Mucosa of descending colon (tissue), 3 donors: Measurements from ENCODE around the gene KLK1. TPM values are rescaled to one million over a fixed set of nuclear protein-coding genes. Genes with fewer than 3 reads are reported as not detected.

Experiments used
- total RNA-seq, 3 donors: library from RNA; stranded (reverse); fragmentation: NEBNext Ultra II Directional in 2 of 3; extraction: Animal tissue kit (Norgen Biotek cat#: 25700) in 2 of 3; gene quantifications; one replicate each; pipeline versions ENCODE4 v1.2.1 to v1.2.4, GENCODE V29; 2021 to 2023
- donor health status: DM: no; HTN: no; CAD: no; lungs with moderate emphysema.
- donor health status: DM: no; HTN: no; CAD: no.
- donor health status: DM: no; HTN: yes; CAD: no.

The KLK1 gene
- total RNA-seq, 3 donors from 2014 or later, result 29.3 to 130 (median 80.6) TPM

Other genes starting within 250 kb of the KLK1 start
- gene SYT3, start 183.9 kb downstream of the KLK1 start, total RNA-seq, result 1 to 10 TPM in 1 of 3 donors, under 1 TPM in 1, not detected in 1; 0.14 to 1.2 TPM
- under 1 TPM in 1 of 3 donors, not detected in 2; 0.41 TPM for gene C19orf81, start 174.3 kb downstream of the KLK1 start, total RNA-seq
- 1 to 10 TPM in 1 of 3 donors, under 1 TPM in 1, not detected in 1; 0.55 to 1.1 TPM for gene SHANK1, start 104.0 kb downstream of the KLK1 start, total RNA-seq
- 1 to 10 TPM; 1.4 to 7.2 (median 4.9) TPM for gene CLEC11A, start 100.4 kb downstream of the KLK1 start, total RNA-seq
- not detected for gene GPR32, start 53.3 kb downstream of the KLK1 start, total RNA-seq
- not detected for gene ACP4, start 33.4 kb downstream of the KLK1 start, total RNA-seq
- gene KLK15, start 9.8 kb upstream of the KLK1 start, total RNA-seq, result 1 to 10 TPM in 2 of 3 donors, under 1 TPM in 1; 0.92 to 3.3 (median 2.3) TPM
- 1 to 10 TPM; 3.7 to 9.0 (median 4.8) TPM for gene KLK3, start 31.1 kb upstream of the KLK1 start, total RNA-seq
- under 1 TPM in 1 of 3 donors, not detected in 2; 0.43 TPM for gene KLK2, start 49.7 kb upstream of the KLK1 start, total RNA-seq
- 1 to 10 TPM; 1.1 to 3.4 (median 1.4) TPM for gene KLK4, start 87.6 kb upstream of the KLK1 start, total RNA-seq
- gene KLK5, start 129.3 kb upstream of the KLK1 start, total RNA-seq, result not detected
- not detected for gene KLK6, start 145.8 kb upstream of the KLK1 start, total RNA-seq
- gene KLK7, start 160.1 kb upstream of the KLK1 start, total RNA-seq, result not detected
- not detected for gene KLK8, start 177.8 kb upstream of the KLK1 start, total RNA-seq
- gene KLK10, start 195.9 kb upstream of the KLK1 start, total RNA-seq, result under 1 TPM; 0.58 to 0.93 (median 0.76) TPM
- 1 to 10 TPM in 1 of 3 donors, under 1 TPM in 2; 0.38 to 1.0 (median 0.72) TPM for gene KLK11, start 202.8 kb upstream of the KLK1 start, total RNA-seq
- gene KLK12, start 211.2 kb upstream of the KLK1 start, total RNA-seq, result 1 to 10 TPM in 1 of 3 donors, not detected in 2; 1.0 TPM
- 1 to 10 TPM in 1 of 3 donors, under 1 TPM in 2; 0.22 to 2.7 (median 0.84) TPM for gene KLK13, start 241.3 kb upstream of the KLK1 start, total RNA-seq